Measurements from ENCODE around the gene ARHGEF7. TPM values are rescaled to one million over a fixed set of nuclear protein-coding genes. Genes with fewer than 3 reads are reported as not detected.

Gene ARHGEF7
- total RNA-seq, 3 donors from 2014 or later (not counting 1 experiment from before 2014, with no cell fraction given), result 99.9 to 135 (median 105) TPM

DNA sequence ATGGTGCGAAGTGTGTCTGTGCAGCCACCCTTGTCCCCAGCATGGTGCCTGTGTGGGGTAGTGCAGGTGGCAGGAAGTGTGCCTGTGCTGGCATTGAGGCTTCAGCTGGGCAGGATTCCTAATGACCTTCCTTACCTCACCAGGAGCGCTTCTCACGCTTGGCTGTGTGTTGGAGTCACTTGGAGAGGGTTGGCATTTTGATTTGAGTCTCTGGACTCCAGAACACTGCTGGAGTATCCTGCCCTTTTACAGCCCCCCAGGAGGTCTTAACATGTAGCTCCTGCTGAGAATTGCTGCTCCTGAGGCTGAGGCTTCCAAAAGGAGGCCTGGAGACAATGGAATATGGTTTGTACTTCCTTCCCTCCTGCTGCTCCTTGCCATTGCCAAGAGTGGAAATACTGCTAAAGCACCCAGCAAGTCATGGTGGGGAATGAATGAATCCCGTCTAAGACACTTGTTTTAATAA lies 87.1 kb downstream of the ARHGEF7 start:
- no peaks in the 10 kb centered on the region for H3K27me3 Mint-ChIP-seq (ENCODE audit: low read depth in 2 of 2)
- H3K4me3 Mint-ChIP-seq, result no peak overlapping the region
- H3K4me1 Mint-ChIP-seq, result peaks cover 76 to 81% of the 10 kb centered on the region in 2 donors
- no peaks in the 10 kb centered on the region for H3K36me3 Mint-ChIP-seq
- DNase-seq, result no peak
- no peaks in the 10 kb centered on the region for H3K9me3 Mint-ChIP-seq
- Histone ChIP-seq H3K27ac (ENCODE audit: low read length) (peak overlapping the region; percentile 18), H3K27me3 (ENCODE audit: control insufficient read depth, insufficient read depth, low read length) (no peaks in the 10 kb centered on the region), H3K4me3 (ENCODE audit: low read length) (no peak overlapping the region), H3K36me3 (ENCODE audit: control insufficient read depth, insufficient read depth, low read length) (peaks cover 3% of the 10 kb centered on the region), H3K4me1 (ENCODE audit: control insufficient read depth, insufficient read depth, low read length) (peaks cover 23% of the 10 kb centered on the region), H3K9me3 (ENCODE audit: control insufficient read depth, insufficient read depth, low read length) (no peaks in the 10 kb centered on the region)
- 78% methylated on average over 2 of the region's 4 CpGs for WGBS (ENCODE audit: insufficient coverage)
- TF ChIP-seq, protein P1, sequence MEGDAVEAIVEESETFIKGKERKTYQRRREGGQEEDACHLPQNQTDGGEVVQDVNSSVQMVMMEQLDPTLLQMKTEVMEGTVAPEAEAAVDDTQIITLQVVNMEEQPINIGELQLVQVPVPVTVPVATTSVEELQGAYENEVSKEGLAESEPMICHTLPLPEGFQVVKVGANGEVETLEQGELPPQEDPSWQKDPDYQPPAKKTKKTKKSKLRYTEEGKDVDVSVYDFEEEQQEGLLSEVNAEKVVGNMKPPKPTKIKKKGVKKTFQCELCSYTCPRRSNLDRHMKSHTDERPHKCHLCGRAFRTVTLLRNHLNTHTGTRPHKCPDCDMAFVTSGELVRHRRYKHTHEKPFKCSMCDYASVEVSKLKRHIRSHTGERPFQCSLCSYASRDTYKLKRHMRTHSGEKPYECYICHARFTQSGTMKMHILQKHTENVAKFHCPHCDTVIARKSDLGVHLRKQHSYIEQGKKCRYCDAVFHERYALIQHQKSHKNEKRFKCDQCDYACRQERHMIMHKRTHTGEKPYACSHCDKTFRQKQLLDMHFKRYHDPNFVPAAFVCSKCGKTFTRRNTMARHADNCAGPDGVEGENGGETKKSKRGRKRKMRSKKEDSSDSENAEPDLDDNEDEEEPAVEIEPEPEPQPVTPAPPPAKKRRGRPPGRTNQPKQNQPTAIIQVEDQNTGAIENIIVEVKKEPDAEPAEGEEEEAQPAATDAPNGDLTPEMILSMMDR (IDR thresholded peaks at IDR 0.05), result no peak
- intact Hi-C loops (cut with micrococcal nuclease), result loop anchor here (2.0 kb wide), 1 partner anchor 13 kb away; no protein-coding TSS in a partner anchor
- ATAC-seq, result no peak
- H3K27ac Mint-ChIP-seq, result peak overlapping the region; percentile 68 to 77

DNA sequence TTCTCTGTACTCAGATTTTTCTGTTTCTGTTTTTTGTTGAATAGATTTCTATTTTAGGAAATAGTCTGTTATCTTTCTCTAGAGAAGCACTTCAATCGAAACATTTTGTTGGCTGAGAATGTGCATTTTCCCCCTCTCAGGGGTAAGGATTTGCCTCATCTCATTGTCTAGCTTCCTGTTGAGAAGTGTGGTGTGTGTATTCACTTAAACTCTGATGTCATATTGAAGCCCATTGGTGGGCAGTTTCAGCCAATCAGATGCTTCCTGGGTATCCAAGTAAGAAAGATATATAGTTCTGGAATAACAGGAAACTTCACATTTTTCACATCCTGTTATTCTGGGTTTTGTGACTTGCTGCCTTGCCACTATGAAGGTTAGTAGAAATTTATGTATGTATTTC lies 87.6 kb downstream of the ARHGEF7 start:
- Histone ChIP-seq H3K9me3 (ENCODE audit: control insufficient read depth, insufficient read depth, low read length) (no peaks in the 10 kb centered on the region), H3K27me3 (ENCODE audit: control insufficient read depth, insufficient read depth, low read length) (no peaks in the 10 kb centered on the region), H3K36me3 (ENCODE audit: control insufficient read depth, insufficient read depth, low read length) (peaks cover 3% of the 10 kb centered on the region), H3K4me1 (ENCODE audit: control insufficient read depth, insufficient read depth, low read length) (peaks cover 23% of the 10 kb centered on the region), H3K4me3 (ENCODE audit: low read length) (no peak overlapping the region), H3K27ac (ENCODE audit: low read length) (no peak overlapping the region)
- Mint-ChIP-seq H3K36me3 (no peaks in the 10 kb centered on the region), H3K27me3 (ENCODE audit: low read depth in 2 of 2) (no peaks in the 10 kb centered on the region), H3K4me3 (no peak overlapping the region), H3K27ac (peak overlapping the region; percentile 68 to 77), H3K4me1 (peaks cover 70 to 80% of the 10 kb centered on the region in 2 donors), H3K9me3 (no peaks in the 10 kb centered on the region)
- intact Hi-C loops (cut with micrococcal nuclease), result loop anchor here (2.0 kb wide), 1 partner anchor 14 kb away; no protein-coding TSS in a partner anchor
- TF ChIP-seq, protein P1 (IDR thresholded peaks at IDR 0.05), result no peak
- ATAC-seq (peak; percentile 57 to 64 (median 58)), DNase-seq (peak in 1 of 2 donors; percentile 63)
- WGBS (ENCODE audit: insufficient coverage), result 30% methylated on average over 1 of the region's 1 CpG

DNA sequence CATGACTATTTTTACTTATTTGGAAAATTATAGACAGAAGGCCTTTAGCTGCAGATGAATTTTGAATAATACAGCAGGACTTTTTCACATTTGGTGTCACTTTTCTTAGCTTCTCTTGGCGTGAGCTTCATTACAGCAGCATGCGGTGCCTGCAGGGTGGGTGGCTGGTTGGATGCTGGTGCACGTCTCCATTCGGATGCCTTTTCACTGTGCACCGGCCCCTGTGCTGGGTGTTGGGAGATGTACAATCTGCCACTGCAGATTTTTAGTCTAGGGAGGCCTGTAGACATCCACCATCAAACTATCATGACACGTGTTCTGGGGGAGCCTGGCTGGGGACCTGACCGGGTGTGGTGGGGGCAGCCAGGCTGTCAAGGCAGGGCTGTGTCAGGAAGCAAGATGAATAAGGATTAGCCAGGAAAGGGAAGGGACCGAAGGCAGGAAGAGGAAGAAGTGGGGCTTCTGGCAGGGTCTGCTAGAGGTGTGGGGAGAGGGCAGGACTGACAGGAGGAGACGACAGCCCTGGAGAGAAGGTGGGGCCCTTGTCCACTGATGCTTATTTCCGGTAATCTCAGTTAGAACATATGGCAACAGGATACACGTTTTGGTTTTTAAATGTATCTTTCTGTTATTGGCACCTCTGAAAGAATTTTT lies 88.8 kb downstream of the ARHGEF7 start:
- Mint-ChIP-seq H3K27me3 (ENCODE audit: low read depth in 2 of 2) (no peaks in the 10 kb centered on the region), H3K27ac (peak overlapping the region; percentile 68 to 77), H3K4me1 (peaks cover 72 to 82% of the 10 kb centered on the region in 2 donors), H3K9me3 (no peaks in the 10 kb centered on the region), H3K4me3 (peak overlapping the region; percentile 55), H3K36me3 (no peaks in the 10 kb centered on the region)
- intact Hi-C loops (cut with micrococcal nuclease), result loop anchor here (2.0 kb wide), 1 partner anchor 15 kb away; no protein-coding TSS in a partner anchor
- peaks cover 3% of the 10 kb centered on the region for H3K36me3 ChIP-seq (ENCODE audit: control insufficient read depth, insufficient read depth, low read length)
- H3K27ac ChIP-seq (ENCODE audit: low read length), result no peak overlapping the region
- H3K4me3 ChIP-seq (ENCODE audit: low read length), result no peak overlapping the region
- 69% methylated on average over 10 of the region's 11 CpGs for WGBS (ENCODE audit: insufficient coverage)
- ATAC-seq (no peak), DNase-seq (no peak)
- no peaks in the 10 kb centered on the region for H3K27me3 ChIP-seq (ENCODE audit: control insufficient read depth, insufficient read depth, low read length)
- no peaks in the 10 kb centered on the region for H3K9me3 ChIP-seq (ENCODE audit: control insufficient read depth, insufficient read depth, low read length)
- TF ChIP-seq, protein P1 (IDR thresholded peaks at IDR 0.05), result no peak
- peaks cover 23% of the 10 kb centered on the region for H3K4me1 ChIP-seq (ENCODE audit: control insufficient read depth, insufficient read depth, low read length)

Data from natural killer cell (primary cell).